ENCODE data around the gene TEX29.

The TEX29 gene

DNA sequence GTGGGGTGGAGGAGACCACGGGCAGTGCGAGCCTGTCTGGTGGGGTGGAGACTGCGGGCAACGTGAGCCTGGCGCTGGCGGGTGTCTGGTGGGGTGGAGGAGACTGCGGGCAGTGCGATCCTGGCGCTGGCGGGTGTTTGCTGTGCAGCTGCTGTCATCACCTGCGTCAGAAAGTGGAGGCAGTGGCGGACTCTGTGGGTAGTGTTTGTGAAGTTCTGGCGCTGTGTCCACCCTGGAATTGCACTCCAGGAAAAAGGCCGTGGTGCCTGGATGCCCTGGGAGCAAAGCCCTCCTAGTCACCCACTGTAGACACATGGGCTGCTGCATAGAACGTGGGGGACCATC lies 6.2 kb downstream of the TEX29 start:
- TF ChIP-seq, protein P1, sequence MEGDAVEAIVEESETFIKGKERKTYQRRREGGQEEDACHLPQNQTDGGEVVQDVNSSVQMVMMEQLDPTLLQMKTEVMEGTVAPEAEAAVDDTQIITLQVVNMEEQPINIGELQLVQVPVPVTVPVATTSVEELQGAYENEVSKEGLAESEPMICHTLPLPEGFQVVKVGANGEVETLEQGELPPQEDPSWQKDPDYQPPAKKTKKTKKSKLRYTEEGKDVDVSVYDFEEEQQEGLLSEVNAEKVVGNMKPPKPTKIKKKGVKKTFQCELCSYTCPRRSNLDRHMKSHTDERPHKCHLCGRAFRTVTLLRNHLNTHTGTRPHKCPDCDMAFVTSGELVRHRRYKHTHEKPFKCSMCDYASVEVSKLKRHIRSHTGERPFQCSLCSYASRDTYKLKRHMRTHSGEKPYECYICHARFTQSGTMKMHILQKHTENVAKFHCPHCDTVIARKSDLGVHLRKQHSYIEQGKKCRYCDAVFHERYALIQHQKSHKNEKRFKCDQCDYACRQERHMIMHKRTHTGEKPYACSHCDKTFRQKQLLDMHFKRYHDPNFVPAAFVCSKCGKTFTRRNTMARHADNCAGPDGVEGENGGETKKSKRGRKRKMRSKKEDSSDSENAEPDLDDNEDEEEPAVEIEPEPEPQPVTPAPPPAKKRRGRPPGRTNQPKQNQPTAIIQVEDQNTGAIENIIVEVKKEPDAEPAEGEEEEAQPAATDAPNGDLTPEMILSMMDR (conservative IDR thresholded peaks at IDR 0.05; ENCODE audit: low read length), result no peak
- TF ChIP-seq EZH2phosphoT487 (IDR thresholded peaks at IDR 0.05; ENCODE audit: borderline replicate concordance), result no peak
- Histone ChIP-seq H3F3A (ENCODE audit: low read depth) (no peaks in the 10 kb centered on the region), H3K27me3 (ENCODE audit: insufficient read depth, low read length, poor library complexity, severe bottlenecking) (no peaks in the 10 kb centered on the region), H4K20me1 (ENCODE audit: insufficient read depth, low read length, poor library complexity, severe bottlenecking) (no peaks in the 10 kb centered on the region), H3K79me2 (ENCODE audit: insufficient read depth, low read length) (no peaks in the 10 kb centered on the region), H3K9ac (ENCODE audit: low read depth, low read length, poor library complexity, severe bottlenecking) (no peak overlapping the region), H3K4me2 (ENCODE audit: low read depth, low read length, poor library complexity, severe bottlenecking) (no peak overlapping the region), H3K9me2 (replicated peaks; ENCODE audit: low read depth, low read length) (no peaks in the 10 kb centered on the region), H3K4me1 (ENCODE audit: insufficient read depth, low read length, poor library complexity, severe bottlenecking) (no peaks in the 10 kb centered on the region), H3K36me3 (ENCODE audit: insufficient read depth, low read length) (no peaks in the 10 kb centered on the region), H3K9me3 (ENCODE audit: insufficient read depth, low read depth, low read length) (no peaks in the 10 kb centered on the region), H3K4me3 (ENCODE audit: low read length, poor library complexity, severe bottlenecking) (no peak overlapping the region), H2AFZ (ENCODE audit: low read length) (no peak overlapping the region)

DNA sequence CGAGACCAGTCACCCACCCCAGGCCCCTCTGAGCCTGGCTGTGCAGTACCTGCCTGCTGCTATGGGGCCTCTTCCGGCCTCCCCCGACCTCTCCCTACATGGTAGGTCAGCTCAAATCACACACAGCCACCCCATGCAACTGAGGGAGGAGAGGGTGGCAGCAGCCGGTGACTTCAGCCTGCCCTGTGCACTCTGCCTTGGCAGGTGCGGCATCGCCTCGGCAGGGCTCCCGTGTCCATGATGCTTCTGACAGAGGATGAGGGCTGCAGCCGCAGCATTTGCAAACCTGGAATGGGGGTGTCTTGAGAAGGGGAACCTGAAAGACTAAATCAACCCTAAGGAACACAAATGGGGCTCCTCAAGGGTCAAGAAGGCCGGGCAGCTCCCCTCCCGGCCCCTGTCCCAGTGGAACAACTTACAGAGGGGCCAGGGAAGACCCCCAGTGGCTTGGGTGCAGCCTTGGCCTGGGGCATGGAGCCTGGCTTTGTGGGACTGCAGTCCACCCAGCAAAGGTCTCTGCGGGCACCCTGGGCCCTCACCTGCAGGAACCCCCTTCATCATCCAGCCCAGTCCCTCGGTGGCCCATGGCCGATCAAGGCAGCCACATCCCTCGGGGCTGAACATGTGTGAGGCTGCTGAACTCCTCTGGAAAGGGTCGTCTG lies 6.7 kb downstream of the TEX29 start:
- Histone ChIP-seq H3K4me3 (ENCODE audit: low read length, poor library complexity, severe bottlenecking) (no peak overlapping the region), H3K79me2 (ENCODE audit: insufficient read depth, low read length) (no peaks in the 10 kb centered on the region), H3K9me3 (ENCODE audit: insufficient read depth, low read depth, low read length) (no peaks in the 10 kb centered on the region), H3K36me3 (ENCODE audit: insufficient read depth, low read length) (no peaks in the 10 kb centered on the region), H3K9me2 (replicated peaks; ENCODE audit: low read depth, low read length) (no peaks in the 10 kb centered on the region), H3K27me3 (ENCODE audit: insufficient read depth, low read length, poor library complexity, severe bottlenecking) (no peaks in the 10 kb centered on the region), H3K9ac (ENCODE audit: low read depth, low read length, poor library complexity, severe bottlenecking) (no peak overlapping the region), H3K4me1 (ENCODE audit: insufficient read depth, low read length, poor library complexity, severe bottlenecking) (no peaks in the 10 kb centered on the region), H3K4me2 (ENCODE audit: low read depth, low read length, poor library complexity, severe bottlenecking) (no peak overlapping the region), H2AFZ (ENCODE audit: low read length) (no peak overlapping the region), H4K20me1 (ENCODE audit: insufficient read depth, low read length, poor library complexity, severe bottlenecking) (no peaks in the 10 kb centered on the region), H3F3A (ENCODE audit: low read depth) (no peaks in the 10 kb centered on the region)
- TF ChIP-seq, protein P1 (conservative IDR thresholded peaks at IDR 0.05; ENCODE audit: low read length), result no peak
- no peak for TF ChIP-seq EZH2phosphoT487 (IDR thresholded peaks at IDR 0.05; ENCODE audit: borderline replicate concordance)

DNA sequence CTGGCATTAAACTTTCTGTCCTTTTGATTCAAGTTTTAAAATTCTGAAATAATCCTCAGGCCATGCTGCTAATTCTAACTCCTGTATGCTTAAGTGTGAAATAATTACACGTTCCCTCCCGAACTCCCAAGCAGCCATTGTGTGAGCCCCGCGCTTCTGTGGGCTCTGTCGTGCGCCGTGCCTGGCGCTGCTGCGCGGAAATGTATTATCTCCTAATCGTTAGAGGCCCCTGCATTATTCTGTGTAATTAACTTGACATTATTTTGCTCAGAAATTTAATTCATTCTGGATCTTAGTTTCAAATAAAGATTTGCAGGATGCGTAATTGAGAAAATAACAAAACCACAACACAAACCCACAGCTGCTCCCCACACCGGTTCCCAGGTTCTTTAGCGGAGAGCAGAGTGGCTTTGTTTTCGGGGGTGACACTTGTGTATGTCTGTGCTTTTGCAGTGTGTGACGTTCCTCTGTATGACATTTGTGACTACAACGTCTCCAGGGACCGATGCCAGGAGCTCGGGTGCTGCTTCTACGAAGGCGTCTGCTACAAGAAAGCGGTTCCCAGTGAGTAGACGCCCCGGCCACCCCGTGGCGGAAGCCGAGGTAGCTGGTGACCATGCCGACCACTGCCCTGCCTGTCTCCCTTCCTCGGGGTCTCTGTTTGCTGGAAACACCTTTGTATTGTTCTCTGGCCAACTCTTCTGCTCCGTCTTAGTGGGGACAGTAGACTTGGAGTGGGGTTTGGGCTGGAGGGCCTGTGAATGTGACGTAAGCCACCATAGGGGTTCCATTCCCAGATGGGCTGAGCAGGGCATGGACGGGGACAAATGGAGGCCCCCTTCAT lies 7.5 kb downstream of the TEX29 start:
- Histone ChIP-seq H3K9me3 (ENCODE audit: insufficient read depth, low read depth, low read length) (no peaks in the 10 kb centered on the region), H3K27me3 (ENCODE audit: insufficient read depth, low read length, poor library complexity, severe bottlenecking) (no peaks in the 10 kb centered on the region), H3K4me1 (ENCODE audit: insufficient read depth, low read length, poor library complexity, severe bottlenecking) (no peaks in the 10 kb centered on the region), H2AFZ (ENCODE audit: low read length) (no peak overlapping the region), H4K20me1 (ENCODE audit: insufficient read depth, low read length, poor library complexity, severe bottlenecking) (no peaks in the 10 kb centered on the region), H3K4me2 (ENCODE audit: low read depth, low read length, poor library complexity, severe bottlenecking) (no peak overlapping the region), H3K4me3 (ENCODE audit: low read length, poor library complexity, severe bottlenecking) (no peak overlapping the region), H3K79me2 (ENCODE audit: insufficient read depth, low read length) (no peaks in the 10 kb centered on the region), H3F3A (ENCODE audit: low read depth) (no peaks in the 10 kb centered on the region), H3K36me3 (ENCODE audit: insufficient read depth, low read length) (no peaks in the 10 kb centered on the region), H3K9me2 (replicated peaks; ENCODE audit: low read depth, low read length) (no peaks in the 10 kb centered on the region), H3K9ac (ENCODE audit: low read depth, low read length, poor library complexity, severe bottlenecking) (no peak overlapping the region)
- TF ChIP-seq, protein P1 (conservative IDR thresholded peaks at IDR 0.05; ENCODE audit: low read length), result no peak
- TF ChIP-seq EZH2phosphoT487 (IDR thresholded peaks at IDR 0.05; ENCODE audit: borderline replicate concordance), result no peak
